H9 (cell line): ENCODE data around the gene TSEN34. TPM values are rescaled to one million over a fixed set of nuclear protein-coding genes. Genes with fewer than 3 reads are reported as not detected.

Experiments used
- DNase-seq: peaks from one replicate; pipeline ENCODE4 v3.0.0-alpha.2; 2017
- H2AFZ ChIP-seq: one replicate; pipeline ENCODE4 v1.6.1; 2013; ENCODE audit warnings: mild to moderate bottlenecking, low read length, control low read depth, moderate library complexity
- H2AK5ac ChIP-seq: 2 replicates; pipeline ENCODE4 v1.6.1; 2013; ENCODE audit warnings: low read length, control low read depth, mixed read lengths; ENCODE audit not compliant: insufficient read length
- H2BK120ac ChIP-seq: one replicate; pipeline ENCODE4 v1.6.1; 2013; ENCODE audit warnings: low read depth, mild to moderate bottlenecking, low read length, control low read depth, inconsistent platforms; ENCODE audit not compliant: poor library complexity, severe bottlenecking
- H2BK12ac ChIP-seq: 2 replicates; pipeline ENCODE4 v1.6.1; 2013; ENCODE audit warnings: low read length, control low read depth, mixed read lengths, low read depth; ENCODE audit not compliant: insufficient read length
- H2BK15ac ChIP-seq: 2 replicates; pipeline ENCODE4 v1.6.1; 2013; ENCODE audit warnings: low read depth, low read length, control low read depth
- H2BK20ac ChIP-seq: one replicate; pipeline ENCODE4 v1.6.1; 2013; ENCODE audit warnings: low read depth, mild to moderate bottlenecking, low read length, control low read depth, inconsistent platforms; ENCODE audit not compliant: poor library complexity, severe bottlenecking
- H2BK5ac ChIP-seq: 2 replicates; pipeline ENCODE4 v1.6.1; 2013; ENCODE audit warnings: low read length, control low read depth, mixed read lengths; ENCODE audit not compliant: insufficient read length
- H3K14ac ChIP-seq: 2 replicates; pipeline ENCODE4 v1.6.1; 2013; ENCODE audit warnings: low read length, control low read depth; ENCODE audit not compliant: insufficient read depth
- H3K18ac ChIP-seq: 2 replicates; pipeline ENCODE4 v1.6.1; 2013; ENCODE audit warnings: low read depth, mild to moderate bottlenecking, mixed read lengths, low read length, control low read depth; ENCODE audit not compliant: insufficient read length
- H3K23ac ChIP-seq: 2 replicates; pipeline ENCODE4 v1.6.1; 2013; ENCODE audit warnings: low read length, control low read depth, mixed read lengths, low read depth; ENCODE audit not compliant: insufficient read length
- H3K23me2 ChIP-seq: 2 replicates; pipeline ENCODE4 v1.6.1; 2013; ENCODE audit warnings: low read depth, mild to moderate bottlenecking, mixed read lengths, low read length, control low read depth; ENCODE audit not compliant: insufficient read length, poor library complexity, severe bottlenecking
- H3K27ac ChIP-seq: 2 replicates; pipeline ENCODE4 v1.5.1; 2013; ENCODE audit warnings: low read length, control low read depth, mixed read lengths, low read depth; ENCODE audit not compliant: insufficient read length
- H3K27me3 ChIP-seq: 2 replicates; pipeline ENCODE4 v1.6.1; 2013; ENCODE audit warnings: low read length, control low read depth, inconsistent platforms; ENCODE audit not compliant: insufficient read depth
- H3K4ac ChIP-seq: 2 replicates; pipeline ENCODE4 v1.6.1; 2013; ENCODE audit warnings: low read depth, mild to moderate bottlenecking, control low read depth, inconsistent platforms, low read length, moderate library complexity
- H3K4me1 ChIP-seq: 2 replicates; pipeline ENCODE4 v1.6.1; 2013; ENCODE audit warnings: low read length, control low read depth, inconsistent platforms; ENCODE audit not compliant: insufficient read depth
- H3K4me2 ChIP-seq: 2 replicates; pipeline ENCODE4 v1.6.1; 2013; ENCODE audit warnings: low read length, control low read depth, mixed read lengths; ENCODE audit not compliant: insufficient read length, insufficient read depth
- H3K56ac ChIP-seq: 2 replicates; pipeline ENCODE4 v1.6.1; 2013; ENCODE audit warnings: low read depth, mild to moderate bottlenecking, mixed read lengths, low read length, control low read depth; ENCODE audit not compliant: insufficient read length
- H3K79me1 ChIP-seq: 2 replicates; pipeline ENCODE4 v1.6.1; 2013; ENCODE audit warnings: low read depth, mild to moderate bottlenecking, moderate library complexity, low read length, control low read depth, inconsistent platforms; ENCODE audit not compliant: insufficient read depth, poor library complexity, severe bottlenecking
- H3K79me2 ChIP-seq: 2 replicates; pipeline ENCODE4 v1.6.1; 2013; ENCODE audit warnings: low read length, control low read depth, inconsistent platforms; ENCODE audit not compliant: insufficient read depth
- H3K9ac ChIP-seq: 2 replicates; pipeline ENCODE4 v1.6.1; 2013; ENCODE audit warnings: low read length, control low read depth, mixed read lengths; ENCODE audit not compliant: insufficient read length; ENCODE audit errors: extremely low read depth
- H3K9me3 ChIP-seq: one replicate; pipeline ENCODE4 v1.6.1; 2013; ENCODE audit warnings: low read depth, low read length, inconsistent platforms; ENCODE audit not compliant: control insufficient read depth
- H3T11ph ChIP-seq: one replicate; pipeline ENCODE4 v1.6.1; 2013; ENCODE audit warnings: mild to moderate bottlenecking, low read length, control low read depth, inconsistent platforms
- H4K20me1 ChIP-seq: one replicate; pipeline ENCODE4 v1.6.1; 2013; ENCODE audit not compliant: control insufficient read depth, insufficient read length, insufficient read depth
- H4K5ac ChIP-seq: 2 replicates; pipeline ENCODE4 v1.6.1; 2013; ENCODE audit warnings: low read depth, mild to moderate bottlenecking, mixed read lengths, low read length, control low read depth; ENCODE audit not compliant: insufficient read length
- H4K8ac ChIP-seq: replicated peaks from 2 replicates; pipeline ENCODE4 v1.6.1; 2013; ENCODE audit warnings: low read length, control low read depth, mixed read lengths, low read depth; ENCODE audit not compliant: insufficient read length
- H4K91ac ChIP-seq: 2 replicates; pipeline ENCODE4 v1.6.1; 2013; ENCODE audit warnings: low read depth, mild to moderate bottlenecking, moderate library complexity, mixed read lengths, low read length, control low read depth; ENCODE audit not compliant: insufficient read length
- H3K27ac Mint-ChIP-seq, 3 experiments: 2 replicates in 2 of 3; 3 replicates in 1 of 3; pipeline ENCODE4 v1.8.0; 2020 to 2021; ENCODE audit warnings: mixed read lengths in 3 of 3, mild to moderate bottlenecking in 1 of 3, moderate library complexity in 1 of 3
- H3K27me3 Mint-ChIP-seq: 2 replicates; pipeline ENCODE4 v1.8.0; 2021; ENCODE audit warnings: low read depth, mild to moderate bottlenecking, moderate library complexity, mixed read lengths
- H3K36me3 Mint-ChIP-seq, 3 experiments: 2 replicates in 2 of 3; 3 replicates in 1 of 3; pipeline ENCODE4 v1.8.0; 2020 to 2021; ENCODE audit warnings: low read depth in 3 of 3, mixed read lengths in 3 of 3; ENCODE audit not compliant: insufficient read depth in 1 of 3
- H3K4me1 Mint-ChIP-seq, 2 experiments: 2 replicates each; pipeline ENCODE4 v1.8.0; 2020; ENCODE audit warnings: mixed read lengths in 2 of 2
- H3K4me3 Mint-ChIP-seq, 2 experiments: 2 replicates in 1 of 2; 3 replicates in 1 of 2; pipeline ENCODE4 v1.8.0; 2020 to 2021; ENCODE audit warnings: mild to moderate bottlenecking in 2 of 2, mixed read lengths in 2 of 2, moderate library complexity in 1 of 2
- H3K9me3 Mint-ChIP-seq, 2 experiments: 2 replicates in 1 of 2; 3 replicates in 1 of 2; pipeline ENCODE4 v1.8.0; 2020; ENCODE audit warnings: mild to moderate bottlenecking in 2 of 2, mixed read lengths in 2 of 2, moderate library complexity in 1 of 2
- CTCF ChIP-seq: fragments of 200-600 bp; sonication (generic); conservative IDR thresholded peaks from 3 replicates; pipeline ENCODE4 v1.8.0; 2021; ENCODE audit warnings: antibody characterized with exemption, mild to moderate bottlenecking
- WGBS: extraction: QIAGEN DNeasy Blood & Tissue Kit; methylation state at CpG from one replicate; pipeline ENCODE4 v1.1.7; 2013; ENCODE audit warnings: missing lambda C conversion rate, low lambda C conversion rate, mixed read lengths; ENCODE audit not compliant: insufficient read length; ENCODE audit errors: extremely low coverage; 5-methylcytosine and 5-hydroxymethylcytosine counted together
- total RNA-seq: library from RNA; stranded (reverse); gene quantifications from 2 replicates; pipeline ENCODE4 v1.2.1, GENCODE V29; 2021

Gene TSEN34
- total RNA-seq, 1 experiment from 2014 or later = 28.3 TPM

GRCh38 chr19:54209811-54210494 is 18.8 kb downstream of the TSEN34 start:
- no peaks in the 10 kb centered on the region for H3K9me3 Mint-ChIP-seq
- no peak overlapping the region for H3K14ac ChIP-seq
- H3K23me2 ChIP-seq = no peaks in the 10 kb centered on the region
- no peak overlapping the region for H3K23ac ChIP-seq
- no peak overlapping the region for H4K91ac ChIP-seq
- no peak overlapping the region for H4K5ac ChIP-seq
- H3K4me2 ChIP-seq = no peak overlapping the region
- no peak overlapping the region for H2BK5ac ChIP-seq
- no peaks in the 10 kb centered on the region for H3K27me3 ChIP-seq
- peaks cover 22 to 32% of the 10 kb centered on the region in 2 experiments for H3K4me1 Mint-ChIP-seq
- TF ChIP-seq CTCF = no peak
- H2AK5ac ChIP-seq = no peak overlapping the region
- H3K18ac ChIP-seq = no peak overlapping the region
- H4K8ac ChIP-seq = no peak overlapping the region
- H4K20me1 ChIP-seq = peaks cover 3% of the 10 kb centered on the region
- H3T11ph ChIP-seq = no peak overlapping the region
- H2BK120ac ChIP-seq = no peak overlapping the region
- no peak overlapping the region for H3K27ac ChIP-seq
- peaks cover 3% of the 10 kb centered on the region for H3K27me3 Mint-ChIP-seq
- no peak overlapping the region for H2BK20ac ChIP-seq
- no CpG with 5 or more reads among the region's 10 CpGs for WGBS
- H3K79me2 ChIP-seq = peaks cover 3% of the 10 kb centered on the region; the same call in 1 of the 2 replicates
- H3K4ac ChIP-seq = no peak overlapping the region
- peaks cover 47 to 60% (median 49%) of the 10 kb centered on the region in 3 experiments for H3K36me3 Mint-ChIP-seq
- no peak overlapping the region for H3K56ac ChIP-seq
- H3K4me3 Mint-ChIP-seq = no peak overlapping the region; a peak in 2 of 5 replicates
- H2BK12ac ChIP-seq = no peak overlapping the region
- H2AFZ ChIP-seq = no peak overlapping the region
- H3K9ac ChIP-seq = no peak overlapping the region
- peak overlapping the region in 2 of 3 experiments; percentile 44 to 77; a peak in 4 of 7 replicates for H3K27ac Mint-ChIP-seq
- no peaks in the 10 kb centered on the region for H3K79me1 ChIP-seq
- no peak overlapping the region for H2BK15ac ChIP-seq
- H3K9me3 ChIP-seq = no peaks in the 10 kb centered on the region
- H3K4me1 ChIP-seq = no peaks in the 10 kb centered on the region
- DNase-seq = no peak
